HG03064 (cell line): ENCODE measurements around the gene CMKLR1.

ENCODE experiments used
- ATAC-seq: cut with Tn5 transposase; IDR thresholded peaks from one replicate; pipeline ENCODE4 v1.9.1; 2021; ENCODE audit warnings: low read depth; ENCODE audit not compliant: unreplicated experiment

Gene CMKLR1

DNA sequence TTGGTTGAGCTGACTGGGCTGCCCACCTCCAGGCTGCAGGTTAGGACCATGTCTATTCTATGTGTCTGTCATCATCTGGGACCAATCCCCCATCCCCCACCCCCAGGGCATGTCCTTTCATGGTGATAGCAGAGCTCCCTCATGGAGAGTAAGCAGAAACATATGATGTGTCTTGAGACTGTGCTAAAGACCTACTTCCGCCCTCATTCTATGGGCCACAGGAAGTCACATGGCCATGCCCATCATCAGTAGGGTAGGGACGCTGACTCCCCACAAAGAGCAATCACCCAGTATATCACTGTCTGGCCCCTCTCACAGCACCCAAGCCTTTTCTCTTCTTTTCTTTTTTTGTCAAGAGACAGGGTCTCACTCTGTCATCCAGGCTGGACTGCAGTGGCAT lies 99.7 kb downstream of the CMKLR1 start:
- no peak for ATAC-seq

DNA sequence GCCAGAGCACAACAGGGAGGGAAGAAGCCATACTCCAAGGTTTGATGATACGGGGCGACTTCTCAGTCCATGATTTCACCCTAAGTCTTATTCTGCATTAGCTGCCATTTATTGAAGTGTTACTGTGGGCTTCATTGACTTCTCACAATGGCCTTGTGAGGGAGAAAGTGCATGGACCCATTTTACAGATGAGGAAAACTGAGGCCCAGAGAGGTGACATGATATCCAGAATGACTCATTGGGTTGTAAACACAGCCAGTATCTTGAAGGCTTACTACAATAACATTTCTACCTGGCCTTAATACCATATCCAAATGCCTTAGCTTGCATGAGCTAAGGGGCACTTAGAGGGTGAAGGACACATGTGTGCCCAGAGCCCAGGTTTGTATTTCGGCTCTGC lies 100.6 kb downstream of the CMKLR1 start:
- no peak for ATAC-seq
